Renal cortex interstitium (tissue), 11 donors: ENCODE measurements around the gene CCDC170. TPM values are rescaled to one million over a fixed set of nuclear protein-coding genes. Genes with fewer than 3 reads are reported as not detected.

ENCODE experiments used
- DNase-seq, 11 donors: peaks; one replicate each; pipeline ENCODE4 v3.0.0-alpha.2; 2013; ENCODE audit warnings: low read depth in 9 of 11, low spot score in 4 of 11; ENCODE audit errors: extremely low read depth in 1 of 11
- polyA plus RNA-seq, 3 donors: library from polyadenylated mRNA; unstranded; fragments of 120-200 nt; gene quantifications; one replicate each; pipeline ENCODE4 v1.2.1, GENCODE V29; 2013; ENCODE audit not compliant: insufficient read length in 3 of 3

Gene CCDC170
- polyA plus RNA-seq, 3 donors = 3.6 TPM

GRCh38 chr6:151633526-151634335 lies 139.9 kb downstream of the CCDC170 start:
- DNase-seq = no peak

DNA sequence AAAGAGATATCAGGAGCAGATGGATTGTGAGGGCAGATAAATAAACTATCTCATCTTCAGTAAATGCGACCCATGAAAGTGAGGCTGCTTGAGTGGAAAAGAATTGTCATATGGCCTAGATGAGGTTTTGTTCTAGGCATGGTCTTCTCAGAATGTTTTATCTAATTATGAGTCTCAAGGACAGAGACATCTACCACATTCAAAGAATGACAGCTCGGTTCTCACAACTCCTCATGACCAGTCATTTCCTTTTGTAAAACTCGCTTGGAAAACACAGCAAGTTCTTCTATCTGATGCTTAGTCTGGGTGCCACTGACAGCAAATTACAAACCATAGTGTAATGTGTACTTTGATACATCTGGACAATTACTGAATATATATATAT lies 140.5 kb downstream of the CCDC170 start:
- DNase-seq = no peak

DNA sequence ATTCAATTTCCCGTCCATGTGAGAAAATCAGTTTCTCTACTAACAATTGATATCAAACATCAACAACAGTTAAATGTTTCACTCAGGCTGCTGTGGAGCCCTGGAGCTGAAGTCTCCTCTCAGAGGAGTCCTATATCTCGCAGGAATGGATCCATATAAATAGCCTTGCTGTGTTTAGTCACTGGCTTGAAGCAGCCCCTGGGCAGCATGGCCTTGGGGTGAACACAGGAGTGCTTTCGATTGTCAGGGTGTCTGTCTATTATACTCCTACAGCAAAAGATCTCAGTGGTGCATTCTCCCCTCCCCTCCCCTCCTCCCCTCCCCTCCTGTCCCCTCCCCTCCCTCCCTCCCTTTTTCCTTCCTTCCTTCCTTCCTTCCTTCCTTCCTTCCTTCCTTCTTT lies 141.9 kb downstream of the CCDC170 start:
- DNase-seq = no peak

- DNase-seq = no peak
Observed at GRCh38 chr6:151637814-151638213, 144.0 kb downstream of the CCDC170 start.

GRCh38 chr6:151639750-151640149 lies 145.9 kb downstream of the CCDC170 start:
- DNase-seq = no peak

GRCh38 chr6:151641028-151641427 lies 147.2 kb downstream of the CCDC170 start:
- no peak for DNase-seq

DNA sequence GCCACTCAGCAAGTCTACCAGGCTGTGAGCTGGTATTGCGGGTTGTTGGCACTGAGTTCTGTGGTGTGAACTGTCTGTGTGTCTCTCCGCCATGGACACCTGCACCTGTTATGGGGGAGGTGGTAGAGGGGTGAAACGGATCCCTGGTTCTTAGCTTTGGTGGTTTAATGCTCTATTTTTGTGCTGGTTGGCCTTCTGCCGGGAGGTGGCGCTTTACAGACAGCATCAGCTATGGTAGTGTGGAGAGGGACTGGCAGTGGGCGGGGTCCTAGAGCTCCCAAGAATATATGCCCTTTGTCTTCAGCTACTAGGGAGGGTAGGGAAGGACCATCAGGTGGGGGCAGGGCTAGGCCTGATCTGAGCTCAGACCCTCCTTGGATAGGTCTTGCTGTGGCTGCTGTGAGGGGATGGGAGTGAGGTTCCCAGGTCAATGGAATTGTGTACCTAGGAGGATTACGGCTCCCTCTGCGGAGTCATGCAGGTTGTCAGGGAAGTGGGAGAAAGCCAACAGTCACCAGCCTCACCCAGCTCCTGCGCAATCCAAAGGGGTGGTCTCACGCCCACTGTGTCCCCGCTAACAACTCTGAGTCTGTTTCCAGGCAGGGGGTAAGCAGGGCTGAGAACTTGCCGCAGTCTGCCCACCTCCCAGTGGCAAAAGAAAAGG lies 154.3 kb downstream of the CCDC170 start:
- no peak for DNase-seq

DNA sequence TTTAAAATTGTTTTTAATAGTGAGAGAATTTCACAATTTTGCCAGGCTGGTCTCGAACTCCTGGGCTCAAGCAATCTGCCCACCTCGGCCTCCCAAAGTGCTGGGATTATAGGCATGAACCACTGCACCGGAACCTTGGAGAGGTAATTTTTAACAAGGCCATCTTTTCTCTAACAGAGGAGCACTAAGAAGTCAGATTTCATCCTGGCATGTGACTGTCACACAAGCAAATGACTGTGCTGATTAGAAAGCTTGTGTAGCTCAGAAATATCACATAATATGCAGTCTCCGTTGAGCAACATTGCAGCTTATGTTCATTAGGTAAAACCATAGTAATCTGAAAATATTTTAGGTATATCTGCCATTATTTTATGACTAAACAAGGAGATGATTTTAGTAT lies 156.0 kb downstream of the CCDC170 start:
- DNase-seq = no peak

GRCh38 chr6:151651639-151652038 lies 157.8 kb downstream of the CCDC170 start:
- no peak for DNase-seq

GRCh38 chr6:151652325-151652724 lies 158.5 kb downstream of the CCDC170 start:
- no peak for DNase-seq

GRCh38 chr6:151655099-151655498 lies 161.3 kb downstream of the CCDC170 start:
- no peak for DNase-seq

DNA sequence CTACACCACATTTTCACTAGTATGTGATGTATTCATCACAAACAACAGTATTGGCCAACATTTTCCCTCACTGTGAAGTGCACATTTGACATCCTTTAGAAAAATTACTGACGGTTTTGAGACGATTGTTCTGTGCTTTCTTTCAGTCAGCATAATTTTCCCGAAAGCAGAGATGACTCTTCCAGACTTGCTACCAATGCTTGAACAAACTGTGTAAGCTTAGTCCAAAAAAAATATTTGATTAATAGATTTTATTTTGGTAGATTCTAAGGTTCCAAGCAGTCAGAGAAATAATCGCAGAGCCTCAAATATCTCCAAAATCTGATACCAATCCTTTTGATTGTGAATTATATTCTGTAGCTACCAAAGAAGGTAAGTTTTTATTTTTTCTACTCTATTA lies 162.6 kb downstream of the CCDC170 start:
- no peak for DNase-seq

- DNase-seq = no peak
Observed at GRCh38 chr6:151658091-151658490, 164.3 kb downstream of the CCDC170 start.

- DNase-seq = no peak
Observed at GRCh38 chr6:151659212-151659611, 165.4 kb downstream of the CCDC170 start.

- no peak for DNase-seq
Observed at GRCh38 chr6:151661509-151661908, 167.7 kb downstream of the CCDC170 start.

GRCh38 chr6:151661928-151662327 lies 168.1 kb downstream of the CCDC170 start:
- no peak for DNase-seq

DNA sequence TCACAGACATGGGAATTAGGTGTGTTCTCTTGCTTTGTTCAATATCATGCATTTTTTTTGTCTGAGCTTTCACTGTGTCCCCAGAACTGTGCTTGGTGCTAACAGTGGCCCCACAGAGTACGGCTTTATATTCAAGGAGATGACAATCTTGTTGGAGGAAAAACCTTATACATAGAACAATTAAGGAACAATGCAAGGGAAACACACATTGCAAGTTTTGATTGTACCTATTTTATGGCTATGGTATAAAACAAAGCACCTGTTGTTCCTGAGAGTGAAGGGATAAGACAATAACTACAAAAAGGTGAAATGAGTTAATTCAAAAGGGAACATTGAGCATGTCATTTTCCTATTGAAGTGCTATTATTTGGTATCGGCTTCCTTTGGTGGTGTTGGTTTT lies 169.7 kb downstream of the CCDC170 start:
- DNase-seq = no peak

DNA sequence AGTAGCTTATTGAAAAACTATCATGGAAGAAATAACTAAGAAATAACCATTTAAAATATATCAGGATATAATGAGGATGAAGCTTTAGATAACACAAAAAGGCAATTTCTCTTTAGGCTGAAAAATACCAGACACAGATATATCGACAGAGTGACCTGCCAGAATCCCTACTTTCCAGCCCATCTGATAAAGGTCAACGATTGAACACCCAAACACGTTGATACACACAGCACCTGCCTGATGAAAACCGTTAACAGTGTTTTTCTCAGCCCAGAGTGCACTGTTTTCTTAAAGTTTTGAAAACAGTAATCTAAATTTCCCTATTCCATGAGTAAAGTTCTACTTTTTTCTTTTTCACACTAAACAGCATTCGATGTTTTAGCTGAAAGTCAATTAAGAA lies 170.6 kb downstream of the CCDC170 start:
- DNase-seq = no peak

- no peak for DNase-seq
Observed at GRCh38 chr6:151665329-151665728, 171.5 kb downstream of the CCDC170 start.

- DNase-seq = no peak
Observed at GRCh38 chr6:151666526-151666925, 172.7 kb downstream of the CCDC170 start.

DNA sequence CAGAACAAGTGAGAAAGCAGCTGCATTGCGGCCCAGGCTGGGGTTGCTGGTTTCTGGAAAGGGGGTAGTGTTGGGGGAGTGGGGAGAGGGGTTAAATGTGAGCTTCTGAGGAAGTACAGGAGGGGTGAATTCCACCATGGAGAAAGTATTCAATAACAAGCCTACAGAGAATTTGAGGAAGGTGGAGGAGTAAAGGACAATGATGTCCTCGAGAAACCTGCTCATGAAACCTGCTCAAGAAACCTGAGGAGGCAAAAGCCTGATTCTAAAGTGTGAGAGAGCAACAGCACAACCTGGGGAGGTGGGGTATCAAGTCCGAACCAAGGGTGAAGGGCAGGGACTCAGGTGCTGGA lies 175.4 kb downstream of the CCDC170 start:
- no peak for DNase-seq
